DOHH2 (cell line): ENCODE data around the gene SGTA.
"Not testable (repeated sequence)": the region's sequence is repeated elsewhere in the genome, so short reads cannot be mapped to it uniquely, and the experiment has no call there.

ENCODE experiments used
- H3F3A ChIP-seq: fragments of 200-600 bp; sonication (generic), shearing (Covaris generic); 2 replicates; pipeline ENCODE4 v1.6.0; 2016; ENCODE audit warnings: antibody characterized with exemption, mild to moderate bottlenecking; ENCODE audit not compliant: control insufficient read depth, insufficient read depth
- H3K27ac ChIP-seq: fragments of 200-600 bp; sonication (generic); 2 replicates; pipeline ENCODE4 v1.5.1; 2014; ENCODE audit warnings: low read depth, mild to moderate bottlenecking, low read length, moderate library complexity
- H3K27me3 ChIP-seq: fragments of 200-600 bp; sonication (generic); 2 replicates; pipeline ENCODE4 v1.6.1; 2014; ENCODE audit warnings: mild to moderate bottlenecking, low read length, mixed read lengths; ENCODE audit not compliant: control insufficient read depth
- H3K36me3 ChIP-seq: fragments of 200-600 bp; sonication (generic); 2 replicates; pipeline ENCODE4 v1.6.1; 2014; ENCODE audit warnings: mild to moderate bottlenecking, low read length, moderate library complexity, mixed read lengths; ENCODE audit not compliant: control insufficient read depth
- H3K4me1 ChIP-seq: fragments of 200-600 bp; sonication (generic); 2 replicates; pipeline ENCODE4 v1.6.1; 2014; ENCODE audit warnings: mild to moderate bottlenecking, low read length, mixed read lengths; ENCODE audit not compliant: control insufficient read depth
- H3K4me2 ChIP-seq: fragments of 200-600 bp; sonication (generic); 2 replicates; pipeline ENCODE4 v1.6.0; 2014; ENCODE audit warnings: mild to moderate bottlenecking, low read length, moderate library complexity
- H3K4me3 ChIP-seq: fragments of 200-600 bp; sonication (generic); 2 replicates; pipeline ENCODE4 v1.5.1; 2014; ENCODE audit warnings: mild to moderate bottlenecking, low read length, mixed read lengths
- H3K79me2 ChIP-seq: fragments of 200-600 bp; sonication (generic); 2 replicates; pipeline ENCODE4 v1.6.1; 2014; ENCODE audit warnings: mild to moderate bottlenecking, low read length, mixed read lengths; ENCODE audit not compliant: control insufficient read depth
- H3K9me2 ChIP-seq: fragments of 200-600 bp; sonication (generic); replicated peaks from 2 replicates; pipeline ENCODE4 v1.6.1; 2014; ENCODE audit warnings: mild to moderate bottlenecking, low read length, mixed read lengths; ENCODE audit not compliant: control insufficient read depth
- H3K9me3 ChIP-seq: fragments of 200-600 bp; sonication (generic); 2 replicates; pipeline ENCODE4 v1.6.1; 2014; ENCODE audit warnings: antibody characterized with exemption, low read length, mixed read lengths; ENCODE audit not compliant: control insufficient read depth, insufficient read depth
- H4K20me1 ChIP-seq: fragments of 200-600 bp; sonication (generic); 2 replicates; pipeline ENCODE4 v1.6.0; 2014; ENCODE audit warnings: low read depth, mild to moderate bottlenecking, antibody characterized with exemption, low read length, moderate library complexity; ENCODE audit not compliant: control insufficient read depth, insufficient read depth
- CTCF ChIP-seq: fragments of 200-600 bp; sonication (generic); IDR thresholded peaks from one replicate; pipeline ENCODE4 v1.5.1; 2014; ENCODE audit warnings: antibody characterized with exemption, mild to moderate bottlenecking, low read depth, low read length; ENCODE audit not compliant: poor library complexity, severe bottlenecking
- EZH2phosphoT487 ChIP-seq: fragments of 200-600 bp; sonication (generic); IDR thresholded peaks from 2 replicates; pipeline ENCODE4 v1.6.1; 2017; ENCODE audit warnings: borderline replicate concordance, mild to moderate bottlenecking, antibody characterized with exemption, low read length, moderate library complexity, mixed read lengths

SGTA gene

GRCh38 chr19:2793577-2793976, 10.5 kb upstream of the SGTA start:
- peaks cover 82% of the 10 kb centered on the region for H3K36me3 ChIP-seq
- H3K4me1 ChIP-seq, result peaks cover 29% of the 10 kb centered on the region
- no peaks in the 10 kb centered on the region for H3K27me3 ChIP-seq
- no peak overlapping the region for H3K4me3 ChIP-seq
- H3K4me2 ChIP-seq, result no peak overlapping the region
- H3K79me2 ChIP-seq, result peaks cover 56% of the 10 kb centered on the region
- no peaks in the 10 kb centered on the region for H3K9me3 ChIP-seq
- H3K9me2 ChIP-seq, result no peaks in the 10 kb centered on the region
- H3F3A ChIP-seq, result no peaks in the 10 kb centered on the region; the same call in 1 of the 2 replicates
- TF ChIP-seq CTCF (no peak), EZH2phosphoT487 (no peak)
- no peak overlapping the region for H3K27ac ChIP-seq
- no peaks in the 10 kb centered on the region; the same call in 1 of the 2 replicates for H4K20me1 ChIP-seq

GRCh38 chr19:2793126-2793525, 10.1 kb upstream of the SGTA start:
- Histone ChIP-seq H3K27me3 (no peaks in the 10 kb centered on the region), H3K27ac (no peak overlapping the region), H4K20me1 (peaks cover 2% of the 10 kb centered on the region; the same call in 1 of the 2 replicates), H3K4me1 (peaks cover 34% of the 10 kb centered on the region), H3K9me2 (no peaks in the 10 kb centered on the region), H3K36me3 (peaks cover 82% of the 10 kb centered on the region), H3F3A (no peaks in the 10 kb centered on the region; the same call in 1 of the 2 replicates), H3K9me3 (no peaks in the 10 kb centered on the region), H3K79me2 (peaks cover 60% of the 10 kb centered on the region), H3K4me3 (no peak overlapping the region), H3K4me2 (no peak overlapping the region)
- TF ChIP-seq EZH2phosphoT487 (no peak), CTCF (no peak)

DNA sequence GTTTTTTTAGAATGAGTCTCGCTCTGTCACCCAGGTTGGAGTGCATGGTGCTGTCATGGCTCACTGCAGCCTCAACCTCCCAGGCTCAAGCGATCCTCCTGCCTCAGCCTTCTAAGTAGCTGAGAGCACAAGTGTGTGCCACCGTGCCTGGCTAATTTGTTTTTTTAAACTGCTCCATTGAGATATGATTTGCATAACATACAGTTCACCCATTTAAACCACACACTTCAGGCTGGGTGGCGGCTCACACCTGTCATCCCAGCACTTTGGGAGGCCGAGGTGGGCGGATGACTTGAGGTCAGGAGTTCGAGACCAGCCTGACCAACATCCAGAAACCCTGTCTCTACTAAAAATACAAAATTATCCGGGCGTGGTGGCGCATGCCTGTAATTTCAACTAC, 9.6 kb upstream of the SGTA start:
- H3K9me2 ChIP-seq, H3K9me3 ChIP-seq, H4K20me1 ChIP-seq, H3K27ac ChIP-seq, H3K4me2 ChIP-seq, H3K27me3 ChIP-seq, H3F3A ChIP-seq, H3K4me3 ChIP-seq: not testable (repeated sequence)
- Histone ChIP-seq H3K79me2 (peaks cover 65% of the 10 kb centered on the region), H3K4me1 (peaks cover 38% of the 10 kb centered on the region), H3K36me3 (peaks cover 84% of the 10 kb centered on the region)

GRCh38 chr19:2791876-2792275, 8.8 kb upstream of the SGTA start:
- H3K4me2 ChIP-seq, result no peak overlapping the region
- no peaks in the 10 kb centered on the region; the same call in 1 of the 2 replicates for H3F3A ChIP-seq
- no peaks in the 10 kb centered on the region for H3K9me2 ChIP-seq
- H3K9me3 ChIP-seq, result no peaks in the 10 kb centered on the region
- TF ChIP-seq CTCF, result no peak
- TF ChIP-seq EZH2phosphoT487, result no peak
- H4K20me1 ChIP-seq, result peaks cover 14% of the 10 kb centered on the region; the same call in 1 of the 2 replicates
- H3K79me2 ChIP-seq, result peaks cover 68% of the 10 kb centered on the region
- H3K27ac ChIP-seq, result no peak overlapping the region
- H3K36me3 ChIP-seq, result peaks cover 84% of the 10 kb centered on the region
- H3K4me3 ChIP-seq, result no peak overlapping the region
- no peaks in the 10 kb centered on the region for H3K27me3 ChIP-seq
- H3K4me1 ChIP-seq, result peaks cover 46% of the 10 kb centered on the region
